Mucosa of rectum (tissue), 2 donors: ENCODE data around the gene CLECL1.
A peak's percentile ranks its signal among the peaks of the same experiment; 100 is the strongest.

Source experiments
- H3K27ac ChIP-seq, 2 donors: one replicate each; pipeline ENCODE4 v1.7.0; 2013; ENCODE audit warnings: inconsistent platforms in 2 of 2, low read depth in 2 of 2, low read length in 2 of 2
- H3K27me3 ChIP-seq, 2 donors: one replicate each; pipeline ENCODE4 v1.7.0; 2013; ENCODE audit warnings: low read length in 2 of 2; ENCODE audit not compliant: control insufficient read depth in 2 of 2, insufficient read depth in 2 of 2
- H3K36me3 ChIP-seq, 2 donors: one replicate each; pipeline ENCODE4 v1.7.0; 2013; ENCODE audit warnings: low read length in 2 of 2; ENCODE audit not compliant: control insufficient read depth in 2 of 2, insufficient read depth in 2 of 2
- H3K4me1 ChIP-seq, 2 donors: one replicate each; pipeline ENCODE4 v1.7.0; 2013; ENCODE audit warnings: low read length in 2 of 2, mild to moderate bottlenecking in 1 of 2; ENCODE audit not compliant: control insufficient read depth in 2 of 2, insufficient read depth in 2 of 2
- H3K4me3 ChIP-seq, 2 donors: one replicate each; pipeline ENCODE4 v1.7.0; 2013; ENCODE audit warnings: low read length in 2 of 2
- H3K9ac ChIP-seq, 2 donors: one replicate each; pipeline ENCODE4 v1.7.0; 2013; ENCODE audit warnings: low read length in 2 of 2, low read depth in 1 of 2, mild to moderate bottlenecking in 1 of 2
- H3K9me3 ChIP-seq, 2 donors: one replicate each; pipeline ENCODE4 v1.7.0; 2013; ENCODE audit warnings: low read length in 2 of 2; ENCODE audit not compliant: control insufficient read depth in 2 of 2
- donor health status: healthy.
- donor health status: Normal muscosa, but diverticular disease.

CLECL1 gene

GRCh38 chr12:9759694-9760093 lies 26.8 kb upstream of the CLECL1 start:
- H3K27ac ChIP-seq, result peak overlapping the region; percentile 59 to 75
- H3K4me1 ChIP-seq, result no peaks in the 10 kb centered on the region
- peak overlapping the region; percentile 50 to 67 for H3K4me3 ChIP-seq
- H3K36me3 ChIP-seq, result no peaks in the 10 kb centered on the region
- peak overlapping the region in 1 of 2 donors; percentile 7 for H3K9ac ChIP-seq
- H3K9me3 ChIP-seq, result no peaks in the 10 kb centered on the region
- H3K27me3 ChIP-seq, result no peaks in the 10 kb centered on the region

- Histone ChIP-seq H3K9ac (peak overlapping the region; percentile 1 to 54), H3K9me3 (no peaks in the 10 kb centered on the region), H3K4me1 (no peaks in the 10 kb centered on the region), H3K36me3 (no peaks in the 10 kb centered on the region), H3K4me3 (peak overlapping the region in 1 of 2 donors; percentile 75), H3K27ac (peak overlapping the region; percentile 16 to 73), H3K27me3 (no peaks in the 10 kb centered on the region)
Measured at GRCh38 chr12:9758119-9758518, 25.2 kb upstream of the CLECL1 start.

- Histone ChIP-seq H3K4me1 (no peaks in the 10 kb centered on the region), H3K36me3 (no peaks in the 10 kb centered on the region), H3K27ac (peak overlapping the region in 1 of 2 donors; percentile 7), H3K9me3 (no peaks in the 10 kb centered on the region), H3K4me3 (peak overlapping the region in 1 of 2 donors; percentile 75), H3K9ac (peak overlapping the region in 1 of 2 donors; percentile 11), H3K27me3 (no peaks in the 10 kb centered on the region)
Measured at GRCh38 chr12:9757433-9758025, 24.6 kb upstream of the CLECL1 start.

- Histone ChIP-seq H3K27me3 (no peaks in the 10 kb centered on the region), H3K4me3 (no peak overlapping the region), H3K4me1 (no peaks in the 10 kb centered on the region), H3K9me3 (no peaks in the 10 kb centered on the region), H3K9ac (no peak overlapping the region), H3K36me3 (no peaks in the 10 kb centered on the region), H3K27ac (no peak overlapping the region)
Measured at GRCh38 chr12:9756706-9757105, 23.8 kb upstream of the CLECL1 start.

GRCh38 chr12:9756170-9756569 lies 23.3 kb upstream of the CLECL1 start:
- no peak overlapping the region for H3K4me3 ChIP-seq
- no peaks in the 10 kb centered on the region for H3K36me3 ChIP-seq
- H3K27me3 ChIP-seq, result no peaks in the 10 kb centered on the region
- H3K9ac ChIP-seq, result no peak overlapping the region
- H3K27ac ChIP-seq, result no peak overlapping the region
- H3K4me1 ChIP-seq, result no peaks in the 10 kb centered on the region
- H3K9me3 ChIP-seq, result no peaks in the 10 kb centered on the region

- Histone ChIP-seq H3K9me3 (no peaks in the 10 kb centered on the region), H3K4me1 (no peaks in the 10 kb centered on the region), H3K9ac (no peak overlapping the region), H3K27me3 (no peaks in the 10 kb centered on the region), H3K4me3 (no peak overlapping the region), H3K27ac (no peak overlapping the region), H3K36me3 (no peaks in the 10 kb centered on the region)
Measured at GRCh38 chr12:9755567-9755966, 22.7 kb upstream of the CLECL1 start.

- H3K9ac ChIP-seq, result no peak overlapping the region
- no peaks in the 10 kb centered on the region for H3K4me1 ChIP-seq
- no peaks in the 10 kb centered on the region for H3K36me3 ChIP-seq
- no peaks in the 10 kb centered on the region for H3K9me3 ChIP-seq
- no peaks in the 10 kb centered on the region for H3K27me3 ChIP-seq
- H3K27ac ChIP-seq, result no peak overlapping the region
- H3K4me3 ChIP-seq, result no peak overlapping the region
Measured at GRCh38 chr12:9755035-9755434, 22.1 kb upstream of the CLECL1 start.

- H3K27me3 ChIP-seq, result no peaks in the 10 kb centered on the region
- H3K9ac ChIP-seq, result no peak overlapping the region
- no peak overlapping the region for H3K4me3 ChIP-seq
- H3K27ac ChIP-seq, result no peak overlapping the region
- H3K36me3 ChIP-seq, result no peaks in the 10 kb centered on the region
- H3K9me3 ChIP-seq, result no peaks in the 10 kb centered on the region
- H3K4me1 ChIP-seq, result no peaks in the 10 kb centered on the region
Measured at GRCh38 chr12:9754099-9754927, 21.4 kb upstream of the CLECL1 start.

- Histone ChIP-seq H3K27me3 (no peaks in the 10 kb centered on the region), H3K4me3 (no peak overlapping the region), H3K27ac (no peak overlapping the region), H3K36me3 (no peaks in the 10 kb centered on the region), H3K4me1 (no peaks in the 10 kb centered on the region), H3K9ac (no peak overlapping the region), H3K9me3 (no peaks in the 10 kb centered on the region)
Measured at GRCh38 chr12:9753498-9753897, 20.6 kb upstream of the CLECL1 start.

- no peaks in the 10 kb centered on the region for H3K27me3 ChIP-seq
- no peak overlapping the region for H3K4me3 ChIP-seq
- no peak overlapping the region for H3K9ac ChIP-seq
- H3K4me1 ChIP-seq, result no peaks in the 10 kb centered on the region
- H3K36me3 ChIP-seq, result no peaks in the 10 kb centered on the region
- H3K9me3 ChIP-seq, result no peaks in the 10 kb centered on the region
- H3K27ac ChIP-seq, result no peak overlapping the region
Measured at GRCh38 chr12:9753073-9753472, 20.2 kb upstream of the CLECL1 start.
